LHCN-M2 (cell line): Measurements from ENCODE around the gene ZFYVE1. TPM values are rescaled to one million over a fixed set of nuclear protein-coding genes. Genes with fewer than 3 reads are reported as not detected.
"Not testable (repeated sequence)": the region's sequence is repeated elsewhere in the genome, so short reads cannot be mapped to it uniquely, and the experiment has no call there.

Experiments used
- DNase-seq: peaks from one replicate; pipeline ENCODE4 v3.0.0-alpha.2; 2012; ENCODE audit warnings: low read depth
- polyA plus RNA-seq: library from polyadenylated mRNA; unstranded; fragments of >200 nt; gene quantifications from one replicate; pipeline ENCODE4 v1.2.1, GENCODE V29; 2012; ENCODE audit warnings: missing spikeins
- total RNA-seq: library from RNA; depleted of rRNA; stranded (reverse); fragments of >200 nt; gene quantifications from 2 replicates; pipeline ENCODE4 v1.2.3, GENCODE V29; 2014; rRNA removed

ZFYVE1 gene
- 14.6 and 16.3 TPM in 2 replicates for total RNA-seq
- 17.1 TPM for polyA plus RNA-seq

- DNase-seq = peak; percentile 99
These were observed at the start of gene ZFYVE1 for GRCh38 chr14:73026845-73027542. Gene ZFYVE1, minus strand, starts transcription at chr14:73027106. Its CDS starts 2,598 bp downstream, at chr14:73024508.

- DNase-seq = no peak
These were observed 42.7 kb upstream of the ZFYVE1 start for GRCh38 chr14:73069585-73069984.

- DNase-seq = peak; percentile 26
These were observed 32.2 kb upstream of the ZFYVE1 start for GRCh38 chr14:73058922-73059673.

GRCh38 chr14:73058224-73058921 is 31.5 kb upstream of the ZFYVE1 start, which contains the start of gene RBM25:
Gene RBM25, plus strand, starts transcription at chr14:73058534. Its CDS starts 13,108 bp downstream, at chr14:73071642.
- DNase-seq = peak; percentile 99

- DNase-seq = no peak
These were observed 31.0 kb upstream of the ZFYVE1 start for GRCh38 chr14:73057944-73058223.

- DNase-seq = no peak
These were observed 28.3 kb upstream of the ZFYVE1 start for GRCh38 chr14:73055251-73055650.

GRCh38 chr14:73049428-73049827 is 22.5 kb upstream of the ZFYVE1 start:
- DNase-seq = peak; percentile 39

- no peak for DNase-seq
These were observed 20.9 kb upstream of the ZFYVE1 start for GRCh38 chr14:73047808-73048207.

GRCh38 chr14:73036706-73037450 is 10.0 kb upstream of the ZFYVE1 start:
- peak; percentile 41 for DNase-seq

GRCh38 chr14:73027984-73028383 is 1.1 kb upstream of the ZFYVE1 start:
- no peak for DNase-seq

GRCh38 chr14:73027546-73027945 is 640 bp upstream of the ZFYVE1 start:
- no peak for DNase-seq

GRCh38 chr14:73026243-73026844 is 562 bp downstream of the ZFYVE1 start:
- no peak for DNase-seq

- DNase-seq = peak; percentile 37
These were observed 1.4 kb downstream of the ZFYVE1 start for GRCh38 chr14:73025544-73025943.

- DNase-seq = no peak
These were observed 4.9 kb downstream of the ZFYVE1 start for GRCh38 chr14:73022051-73022450.

- DNase-seq = not testable (repeated sequence)
These were observed 10.9 kb downstream of the ZFYVE1 start for GRCh38 chr14:73016011-73016410.

GRCh38 chr14:73015552-73015951 is 11.4 kb downstream of the ZFYVE1 start:
- DNase-seq = not testable (repeated sequence)

GRCh38 chr14:73014105-73014504 is 12.8 kb downstream of the ZFYVE1 start:
- DNase-seq = peak; percentile 35

GRCh38 chr14:73011189-73011588 is 15.7 kb downstream of the ZFYVE1 start:
- not testable (repeated sequence) for DNase-seq

GRCh38 chr14:73008501-73008900 is 18.4 kb downstream of the ZFYVE1 start:
- peak; percentile 96 for DNase-seq

- no peak for DNase-seq
These were observed 19.1 kb downstream of the ZFYVE1 start for GRCh38 chr14:73007835-73008234.

GRCh38 chr14:73004641-73005040 is 22.3 kb downstream of the ZFYVE1 start:
- not testable (repeated sequence) for DNase-seq
